ENCODE measurements around the gene PLEKHJ1.

Gene PLEKHJ1

GRCh38 chr19:2273356-2274184 lies 37.4 kb upstream of the PLEKHJ1 start:
- ChIA-PET CTCF (interaction anchor here (0.5 to 1.7 kb wide), 7 partner anchors 11 to 119 kb away, joined by 3 to 5 read pairs (median 4); no protein-coding TSS in a partner anchor), POLR2A (interaction anchor here (1.3 to 1.9 kb wide), 4 partner anchors 12 to 119 kb away, joined by 3 to 5 read pairs (median 4); no protein-coding TSS in a partner anchor)
- TF ChIP-seq HDGF (IDR thresholded peaks at IDR 0.05; ENCODE audit: borderline replicate concordance) (peak; percentile 98; the same call in 1 of the 2 replicates), FOXA1 (IDR thresholded peaks at IDR 0.05) (no peak), BHLHE40 (IDR thresholded peaks at IDR 0.05; ENCODE audit: borderline replicate concordance) (no peak), NFRKB (IDR thresholded peaks at IDR 0.05) (no peak), L3MBTL2 (conservative IDR thresholded peaks at IDR 0.05) (no peak; the same call in 1 of the 2 replicates), ZNF384 (IDR thresholded peaks at IDR 0.05) (no peak), ARNT (IDR thresholded peaks at IDR 0.05) (0 out of 2 replicates have a peak, but pooled peaks have one; percentile 24), PKNOX1 (IDR thresholded peaks at IDR 0.05) (0 out of 2 replicates have a peak, but pooled peaks have one; percentile 18), SP1 (IDR thresholded peaks at IDR 0.05) (no peak), FOXK2 (IDR thresholded peaks at IDR 0.05) (no peak), ELF4 (IDR thresholded peaks at IDR 0.05) (peak; percentile 95), FOXM1 (IDR thresholded peaks at IDR 0.05; ENCODE audit: borderline replicate concordance) (no peak), SUZ12 (IDR thresholded peaks at IDR 0.05) (no peak), CTBP1 (IDR thresholded peaks at IDR 0.05; ENCODE audit: borderline replicate concordance) (no peak), LEF1 (IDR thresholded peaks at IDR 0.05; ENCODE audit: borderline replicate concordance) (no peak; the same call in 1 of the 2 replicates)
- peak; percentile 90 for DNase-seq (ENCODE audit: extremely low spot score)

- TF ChIP-seq SUZ12 (IDR thresholded peaks at IDR 0.05) = no peak
- no peak for TF ChIP-seq FOXA1 (IDR thresholded peaks at IDR 0.05)
- TF ChIP-seq FOXK2 (IDR thresholded peaks at IDR 0.05) = no peak
- no peak for TF ChIP-seq HDGF (IDR thresholded peaks at IDR 0.05; ENCODE audit: borderline replicate concordance)
- TF ChIP-seq FOXM1 (IDR thresholded peaks at IDR 0.05; ENCODE audit: borderline replicate concordance) = no peak
- TF ChIP-seq ELF4 (IDR thresholded peaks at IDR 0.05) = no peak
- TF ChIP-seq CTBP1 (IDR thresholded peaks at IDR 0.05; ENCODE audit: borderline replicate concordance) = no peak
- no peak for TF ChIP-seq NFRKB (IDR thresholded peaks at IDR 0.05)
- no peak for TF ChIP-seq TARDBP (IDR thresholded peaks at IDR 0.05)
- TF ChIP-seq LEF1 (IDR thresholded peaks at IDR 0.05; ENCODE audit: borderline replicate concordance) = no peak
- TF ChIP-seq BHLHE40 (IDR thresholded peaks at IDR 0.05; ENCODE audit: borderline replicate concordance) = no peak
- no peak for TF ChIP-seq ARNT (IDR thresholded peaks at IDR 0.05)
- no peak for TF ChIP-seq SP1 (IDR thresholded peaks at IDR 0.05)
- no peak for TF ChIP-seq PKNOX1 (IDR thresholded peaks at IDR 0.05)
- TF ChIP-seq ZNF384 (IDR thresholded peaks at IDR 0.05) = no peak
- CTCF ChIA-PET = interaction anchor here (1.3 kb wide), 1 partner anchor 9 kb away, joined by 4 read pairs; no protein-coding TSS in a partner anchor
- POLR2A ChIA-PET = interaction anchor here (1.0 to 2.1 kb wide), 8 partner anchors 12 to 122 kb away, joined by 3 to 18 read pairs (median 5); partner anchors contain the start of genes AP3D1, LSM7, PLEKHJ1 and SPPL2B
- DNase-seq (ENCODE audit: extremely low spot score) = no peak
These were observed 35.3 kb upstream of the PLEKHJ1 start for GRCh38 chr19:2271234-2272103.

- no peak for DNase-seq (ENCODE audit: extremely low spot score)
- ChIA-PET POLR2A (interaction anchor here (1.0 to 2.1 kb wide), 9 partner anchors 10 to 121 kb away, joined by 3 to 18 read pairs (median 6); partner anchors contain the start of genes AP3D1, LSM7, PLEKHJ1 and SPPL2B), CTCF (no interaction called here)
- TF ChIP-seq TARDBP (IDR thresholded peaks at IDR 0.05) (no peak), FOXK2 (IDR thresholded peaks at IDR 0.05) (no peak), HDGF (IDR thresholded peaks at IDR 0.05; ENCODE audit: borderline replicate concordance) (no peak), L3MBTL2 (conservative IDR thresholded peaks at IDR 0.05) (no peak), FOXM1 (IDR thresholded peaks at IDR 0.05; ENCODE audit: borderline replicate concordance) (no peak), NFRKB (IDR thresholded peaks at IDR 0.05) (no peak), SP1 (IDR thresholded peaks at IDR 0.05) (no peak), PKNOX1 (IDR thresholded peaks at IDR 0.05) (no peak), ARNT (IDR thresholded peaks at IDR 0.05) (no peak), ZNF384 (IDR thresholded peaks at IDR 0.05) (no peak), FOXA1 (IDR thresholded peaks at IDR 0.05) (no peak), SUZ12 (IDR thresholded peaks at IDR 0.05) (no peak), ELF4 (IDR thresholded peaks at IDR 0.05) (no peak), CTBP1 (IDR thresholded peaks at IDR 0.05; ENCODE audit: borderline replicate concordance) (no peak), BHLHE40 (IDR thresholded peaks at IDR 0.05; ENCODE audit: borderline replicate concordance) (no peak), LEF1 (IDR thresholded peaks at IDR 0.05; ENCODE audit: borderline replicate concordance) (no peak)
These were observed 34.5 kb upstream of the PLEKHJ1 start for GRCh38 chr19:2270423-2271233.

- ChIA-PET CTCF (no interaction called here), POLR2A (interaction anchor here (1.0 to 1.7 kb wide), 5 partner anchors 9 to 121 kb away, joined by 3 to 6 read pairs (median 4); no protein-coding TSS in a partner anchor)
- TF ChIP-seq ELF4 (IDR thresholded peaks at IDR 0.05) (no peak), CTBP1 (IDR thresholded peaks at IDR 0.05; ENCODE audit: borderline replicate concordance) (no peak), SP1 (IDR thresholded peaks at IDR 0.05) (no peak), L3MBTL2 (conservative IDR thresholded peaks at IDR 0.05) (no peak), ZNF384 (IDR thresholded peaks at IDR 0.05) (no peak), LEF1 (IDR thresholded peaks at IDR 0.05; ENCODE audit: borderline replicate concordance) (no peak), ARNT (IDR thresholded peaks at IDR 0.05) (no peak), SUZ12 (IDR thresholded peaks at IDR 0.05) (no peak), TARDBP (IDR thresholded peaks at IDR 0.05) (no peak), NFRKB (IDR thresholded peaks at IDR 0.05) (no peak), BHLHE40 (IDR thresholded peaks at IDR 0.05; ENCODE audit: borderline replicate concordance) (no peak), HDGF (IDR thresholded peaks at IDR 0.05; ENCODE audit: borderline replicate concordance) (no peak)
- DNase-seq (ENCODE audit: extremely low spot score) = no peak
These were observed 34.0 kb upstream of the PLEKHJ1 start for GRCh38 chr19:2270157-2270422.
